Measurements from ENCODE around the gene CPLX4. TPM values are rescaled to one million over a fixed set of nuclear protein-coding genes. Genes with fewer than 3 reads are reported as not detected.

Gene CPLX4
- total RNA-seq, 1 donor from 2014 or later: not detected

Other genes starting within 250 kb of the CPLX4 start
- gene SEC11C, start 178.8 kb downstream of the CPLX4 start, total RNA-seq: 20.9 and 27.2 TPM in 2 replicates
- gene GRP, start 98.5 kb downstream of the CPLX4 start, total RNA-seq: not detected in 2 replicates
- not detected in 2 replicates for gene RAX, start 45.2 kb downstream of the CPLX4 start, total RNA-seq
- gene LMAN1, start 40.6 kb upstream of the CPLX4 start, total RNA-seq: 135 and 167 TPM in 2 replicates

All from pulmonary artery endothelial cell (primary cell).